ENCODE data around the gene PITPNM3.
"Not testable (repeated sequence)": the region's sequence is repeated elsewhere in the genome, so short reads cannot be mapped to it uniquely, and the experiment has no call there.

DNA sequence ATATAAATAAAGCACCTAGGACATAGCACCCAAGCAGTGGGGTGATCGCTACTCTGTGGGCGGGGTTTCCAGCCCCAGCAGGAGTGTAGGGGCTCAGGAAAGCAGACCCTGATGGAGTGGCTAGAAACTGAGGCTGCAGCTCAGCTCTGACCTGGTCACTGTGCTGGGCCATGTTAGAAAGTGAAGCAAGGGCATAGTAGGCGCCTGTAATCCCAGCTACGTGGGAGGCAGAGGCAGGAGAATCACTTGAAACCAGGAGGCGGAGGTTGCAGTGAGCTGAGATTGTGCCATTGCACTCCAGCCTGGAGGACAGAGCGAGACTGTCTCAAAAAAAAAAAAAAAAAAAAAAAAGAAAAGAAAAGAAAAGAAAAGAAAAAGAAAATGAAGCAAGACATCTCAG lies 17.1 kb upstream of the PITPNM3 start:
- TF ChIP-seq, protein P1, sequence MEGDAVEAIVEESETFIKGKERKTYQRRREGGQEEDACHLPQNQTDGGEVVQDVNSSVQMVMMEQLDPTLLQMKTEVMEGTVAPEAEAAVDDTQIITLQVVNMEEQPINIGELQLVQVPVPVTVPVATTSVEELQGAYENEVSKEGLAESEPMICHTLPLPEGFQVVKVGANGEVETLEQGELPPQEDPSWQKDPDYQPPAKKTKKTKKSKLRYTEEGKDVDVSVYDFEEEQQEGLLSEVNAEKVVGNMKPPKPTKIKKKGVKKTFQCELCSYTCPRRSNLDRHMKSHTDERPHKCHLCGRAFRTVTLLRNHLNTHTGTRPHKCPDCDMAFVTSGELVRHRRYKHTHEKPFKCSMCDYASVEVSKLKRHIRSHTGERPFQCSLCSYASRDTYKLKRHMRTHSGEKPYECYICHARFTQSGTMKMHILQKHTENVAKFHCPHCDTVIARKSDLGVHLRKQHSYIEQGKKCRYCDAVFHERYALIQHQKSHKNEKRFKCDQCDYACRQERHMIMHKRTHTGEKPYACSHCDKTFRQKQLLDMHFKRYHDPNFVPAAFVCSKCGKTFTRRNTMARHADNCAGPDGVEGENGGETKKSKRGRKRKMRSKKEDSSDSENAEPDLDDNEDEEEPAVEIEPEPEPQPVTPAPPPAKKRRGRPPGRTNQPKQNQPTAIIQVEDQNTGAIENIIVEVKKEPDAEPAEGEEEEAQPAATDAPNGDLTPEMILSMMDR (IDR thresholded peaks at IDR 0.05 in 8 of 11, conservative IDR thresholded peaks at IDR 0.05 in 3 of 11): not testable (repeated sequence)
- not testable (repeated sequence) for TF ChIP-seq POLR2AphosphoS5 (IDR thresholded peaks at IDR 0.05)

Measured in spleen (tissue), 7 donors.